H1 (cell line): Measurements from ENCODE around the gene PSMA5. TPM values are rescaled to one million over a fixed set of nuclear protein-coding genes. Genes with fewer than 3 reads are reported as not detected.

Experiments
- BRCA1 ChIP-seq: IDR thresholded peaks from 2 replicates; pipeline ENCODE4 v1.6.1; 2012; ENCODE audit warnings: low read depth, low read length, improper control_type of control experiment
- CHD1 ChIP-seq: IDR thresholded peaks from 2 replicates; pipeline ENCODE4 v1.6.1; 2012; ENCODE audit warnings: low read depth, low read length, improper control_type of control experiment
- CREB1 ChIP-seq: IDR thresholded peaks from 2 replicates; pipeline ENCODE4 v1.6.1; 2012; ENCODE audit warnings: inconsistent platforms
- JUN ChIP-seq: IDR thresholded peaks from 2 replicates; pipeline ENCODE4 v1.6.1; 2011; ENCODE audit warnings: low read depth, mild to moderate bottlenecking, improper control_type of control experiment, low read length
- MAX ChIP-seq: IDR thresholded peaks from 2 replicates; pipeline ENCODE4 v1.6.1; 2012; ENCODE audit warnings: inconsistent platforms
- POU5F1 ChIP-seq: IDR thresholded peaks from 2 replicates; pipeline ENCODE4 v1.6.1; 2011; ENCODE audit warnings: low read depth, mild to moderate bottlenecking, low read length, moderate library complexity
- TBP ChIP-seq: IDR thresholded peaks from 2 replicates; pipeline ENCODE4 v1.6.1; 2011; ENCODE audit warnings: low read depth, low read length, improper control_type of control experiment
- polyA plus RNA-seq, 7 experiments: library from polyadenylated mRNA; depleted of rRNA in 3 of 7; stranded (reverse) in 5 of 7; unstranded in 2 of 7; fragments of >200 nt in 5 of 7; fragments of 200-250 nt in 2 of 7; gene quantifications; 1 replicate in 5 of 7; 2 replicates in 1 of 7; 4 replicates in 1 of 7; pipeline versions ENCODE4 v1.2.1 to v1.2.3, GENCODE V29; 2011 to 2013; ENCODE audit warnings: missing spikeins in 2 of 7, mixed read lengths in 2 of 7
- total RNA-seq: library from RNA; stranded (reverse); fragmentation: NEBNext Ultra II Directional; extraction: Animal tissue kit (Norgen Biotek cat#: 25700); gene quantifications from 2 replicates; pipeline ENCODE4 v1.2.1, GENCODE V29; 2021
- TF ChIP-seq, protein P1 (sequence below): fragments of 300-600 bp; sonication (generic); IDR thresholded peaks from 2 replicates; pipeline ENCODE4 v1.7.1; 2012; ENCODE audit warnings: low read length, moderate library complexity, mild to moderate bottlenecking, inconsistent platforms; ENCODE audit not compliant: insufficient replicate concordance
- TF ChIP-seq, protein P2 (sequence below): IDR thresholded peaks from 2 replicates; pipeline ENCODE4 v1.6.1; 2012; ENCODE audit warnings: low read length, inconsistent platforms

Gene PSMA5
- total and polyA plus RNA-seq, 2 of the 8 experiments (the other 6 are each of a cell fraction or from before 2014, with no cell fraction given), result 140 to 166 TPM

GRCh38 chr1:109386054-109386717, 40.1 kb downstream of the PSMA5 start (continued):
- TF ChIP-seq, protein P1, sequence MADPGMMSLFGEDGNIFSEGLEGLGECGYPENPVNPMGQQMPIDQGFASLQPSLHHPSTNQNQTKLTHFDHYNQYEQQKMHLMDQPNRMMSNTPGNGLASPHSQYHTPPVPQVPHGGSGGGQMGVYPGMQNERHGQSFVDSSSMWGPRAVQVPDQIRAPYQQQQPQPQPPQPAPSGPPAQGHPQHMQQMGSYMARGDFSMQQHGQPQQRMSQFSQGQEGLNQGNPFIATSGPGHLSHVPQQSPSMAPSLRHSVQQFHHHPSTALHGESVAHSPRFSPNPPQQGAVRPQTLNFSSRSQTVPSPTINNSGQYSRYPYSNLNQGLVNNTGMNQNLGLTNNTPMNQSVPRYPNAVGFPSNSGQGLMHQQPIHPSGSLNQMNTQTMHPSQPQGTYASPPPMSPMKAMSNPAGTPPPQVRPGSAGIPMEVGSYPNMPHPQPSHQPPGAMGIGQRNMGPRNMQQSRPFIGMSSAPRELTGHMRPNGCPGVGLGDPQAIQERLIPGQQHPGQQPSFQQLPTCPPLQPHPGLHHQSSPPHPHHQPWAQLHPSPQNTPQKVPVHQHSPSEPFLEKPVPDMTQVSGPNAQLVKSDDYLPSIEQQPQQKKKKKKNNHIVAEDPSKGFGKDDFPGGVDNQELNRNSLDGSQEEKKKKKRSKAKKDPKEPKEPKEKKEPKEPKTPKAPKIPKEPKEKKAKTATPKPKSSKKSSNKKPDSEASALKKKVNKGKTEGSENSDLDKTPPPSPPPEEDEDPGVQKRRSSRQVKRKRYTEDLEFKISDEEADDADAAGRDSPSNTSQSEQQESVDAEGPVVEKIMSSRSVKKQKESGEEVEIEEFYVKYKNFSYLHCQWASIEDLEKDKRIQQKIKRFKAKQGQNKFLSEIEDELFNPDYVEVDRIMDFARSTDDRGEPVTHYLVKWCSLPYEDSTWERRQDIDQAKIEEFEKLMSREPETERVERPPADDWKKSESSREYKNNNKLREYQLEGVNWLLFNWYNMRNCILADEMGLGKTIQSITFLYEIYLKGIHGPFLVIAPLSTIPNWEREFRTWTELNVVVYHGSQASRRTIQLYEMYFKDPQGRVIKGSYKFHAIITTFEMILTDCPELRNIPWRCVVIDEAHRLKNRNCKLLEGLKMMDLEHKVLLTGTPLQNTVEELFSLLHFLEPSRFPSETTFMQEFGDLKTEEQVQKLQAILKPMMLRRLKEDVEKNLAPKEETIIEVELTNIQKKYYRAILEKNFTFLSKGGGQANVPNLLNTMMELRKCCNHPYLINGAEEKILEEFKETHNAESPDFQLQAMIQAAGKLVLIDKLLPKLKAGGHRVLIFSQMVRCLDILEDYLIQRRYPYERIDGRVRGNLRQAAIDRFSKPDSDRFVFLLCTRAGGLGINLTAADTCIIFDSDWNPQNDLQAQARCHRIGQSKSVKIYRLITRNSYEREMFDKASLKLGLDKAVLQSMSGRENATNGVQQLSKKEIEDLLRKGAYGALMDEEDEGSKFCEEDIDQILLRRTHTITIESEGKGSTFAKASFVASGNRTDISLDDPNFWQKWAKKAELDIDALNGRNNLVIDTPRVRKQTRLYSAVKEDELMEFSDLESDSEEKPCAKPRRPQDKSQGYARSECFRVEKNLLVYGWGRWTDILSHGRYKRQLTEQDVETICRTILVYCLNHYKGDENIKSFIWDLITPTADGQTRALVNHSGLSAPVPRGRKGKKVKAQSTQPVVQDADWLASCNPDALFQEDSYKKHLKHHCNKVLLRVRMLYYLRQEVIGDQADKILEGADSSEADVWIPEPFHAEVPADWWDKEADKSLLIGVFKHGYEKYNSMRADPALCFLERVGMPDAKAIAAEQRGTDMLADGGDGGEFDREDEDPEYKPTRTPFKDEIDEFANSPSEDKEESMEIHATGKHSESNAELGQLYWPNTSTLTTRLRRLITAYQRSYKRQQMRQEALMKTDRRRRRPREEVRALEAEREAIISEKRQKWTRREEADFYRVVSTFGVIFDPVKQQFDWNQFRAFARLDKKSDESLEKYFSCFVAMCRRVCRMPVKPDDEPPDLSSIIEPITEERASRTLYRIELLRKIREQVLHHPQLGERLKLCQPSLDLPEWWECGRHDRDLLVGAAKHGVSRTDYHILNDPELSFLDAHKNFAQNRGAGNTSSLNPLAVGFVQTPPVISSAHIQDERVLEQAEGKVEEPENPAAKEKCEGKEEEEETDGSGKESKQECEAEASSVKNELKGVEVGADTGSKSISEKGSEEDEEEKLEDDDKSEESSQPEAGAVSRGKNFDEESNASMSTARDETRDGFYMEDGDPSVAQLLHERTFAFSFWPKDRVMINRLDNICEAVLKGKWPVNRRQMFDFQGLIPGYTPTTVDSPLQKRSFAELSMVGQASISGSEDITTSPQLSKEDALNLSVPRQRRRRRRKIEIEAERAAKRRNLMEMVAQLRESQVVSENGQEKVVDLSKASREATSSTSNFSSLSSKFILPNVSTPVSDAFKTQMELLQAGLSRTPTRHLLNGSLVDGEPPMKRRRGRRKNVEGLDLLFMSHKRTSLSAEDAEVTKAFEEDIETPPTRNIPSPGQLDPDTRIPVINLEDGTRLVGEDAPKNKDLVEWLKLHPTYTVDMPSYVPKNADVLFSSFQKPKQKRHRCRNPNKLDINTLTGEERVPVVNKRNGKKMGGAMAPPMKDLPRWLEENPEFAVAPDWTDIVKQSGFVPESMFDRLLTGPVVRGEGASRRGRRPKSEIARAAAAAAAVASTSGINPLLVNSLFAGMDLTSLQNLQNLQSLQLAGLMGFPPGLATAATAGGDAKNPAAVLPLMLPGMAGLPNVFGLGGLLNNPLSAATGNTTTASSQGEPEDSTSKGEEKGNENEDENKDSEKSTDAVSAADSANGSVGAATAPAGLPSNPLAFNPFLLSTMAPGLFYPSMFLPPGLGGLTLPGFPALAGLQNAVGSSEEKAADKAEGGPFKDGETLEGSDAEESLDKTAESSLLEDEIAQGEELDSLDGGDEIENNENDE, result no peak
- TF ChIP-seq CHD1 (no peak), CREB1 (no peak), JUN (no peak), MAX (no peak), TBP (no peak), POU5F1 (no peak), BRCA1 (no peak)
- TF ChIP-seq, protein P2, sequence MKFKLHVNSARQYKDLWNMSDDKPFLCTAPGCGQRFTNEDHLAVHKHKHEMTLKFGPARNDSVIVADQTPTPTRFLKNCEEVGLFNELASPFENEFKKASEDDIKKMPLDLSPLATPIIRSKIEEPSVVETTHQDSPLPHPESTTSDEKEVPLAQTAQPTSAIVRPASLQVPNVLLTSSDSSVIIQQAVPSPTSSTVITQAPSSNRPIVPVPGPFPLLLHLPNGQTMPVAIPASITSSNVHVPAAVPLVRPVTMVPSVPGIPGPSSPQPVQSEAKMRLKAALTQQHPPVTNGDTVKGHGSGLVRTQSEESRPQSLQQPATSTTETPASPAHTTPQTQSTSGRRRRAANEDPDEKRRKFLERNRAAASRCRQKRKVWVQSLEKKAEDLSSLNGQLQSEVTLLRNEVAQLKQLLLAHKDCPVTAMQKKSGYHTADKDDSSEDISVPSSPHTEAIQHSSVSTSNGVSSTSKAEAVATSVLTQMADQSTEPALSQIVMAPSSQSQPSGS, result no peak
